GM18519 (cell line): ENCODE results near the gene CLECL1.
"Not testable (repeated sequence)": the region's sequence is repeated elsewhere in the genome, so short reads cannot be mapped to it uniquely, and the experiment has no call there.

Experiments used
- ATAC-seq: cut with Tn5 transposase; IDR thresholded peaks from one replicate; pipeline ENCODE4 v1.9.1; 2021; ENCODE audit warnings: mild to moderate bottlenecking, moderate library complexity; ENCODE audit not compliant: unreplicated experiment, low FRiP score

CLECL1 gene

DNA sequence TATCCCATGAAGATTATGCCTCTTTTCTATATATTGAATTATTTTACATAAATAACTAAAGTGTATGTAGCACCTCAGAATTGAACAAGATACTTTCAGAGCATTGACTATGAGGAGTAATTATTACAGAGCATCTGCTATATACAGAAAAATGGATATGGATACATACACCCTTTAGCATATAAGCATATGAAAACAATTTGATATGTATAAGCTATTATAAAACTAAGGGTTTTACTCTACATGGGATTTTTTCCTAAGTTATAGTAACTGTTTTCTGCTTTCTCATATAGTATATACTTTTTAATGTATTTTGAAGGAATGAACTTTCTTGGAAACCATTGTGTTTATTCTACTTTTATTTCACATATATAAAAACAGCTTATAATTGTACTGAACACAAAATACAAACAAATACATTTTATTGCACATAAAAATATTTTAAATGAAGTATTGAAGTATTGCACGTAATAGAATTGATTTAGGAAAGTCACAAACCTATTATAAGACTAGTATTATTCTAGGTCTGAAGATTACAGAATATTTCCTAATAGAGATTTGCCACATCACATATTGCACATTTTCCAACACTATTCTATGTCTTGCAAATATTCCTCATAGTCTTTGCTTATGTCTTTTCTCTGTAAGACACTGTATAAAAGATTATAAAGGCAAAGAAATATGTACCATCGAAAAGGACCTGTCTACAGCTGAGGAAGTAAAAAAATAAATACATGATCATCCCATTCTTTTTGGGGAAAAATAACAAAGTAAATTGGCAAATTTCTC, 19.4 kb upstream of the CLECL1 start:
- ATAC-seq: no peak

DNA sequence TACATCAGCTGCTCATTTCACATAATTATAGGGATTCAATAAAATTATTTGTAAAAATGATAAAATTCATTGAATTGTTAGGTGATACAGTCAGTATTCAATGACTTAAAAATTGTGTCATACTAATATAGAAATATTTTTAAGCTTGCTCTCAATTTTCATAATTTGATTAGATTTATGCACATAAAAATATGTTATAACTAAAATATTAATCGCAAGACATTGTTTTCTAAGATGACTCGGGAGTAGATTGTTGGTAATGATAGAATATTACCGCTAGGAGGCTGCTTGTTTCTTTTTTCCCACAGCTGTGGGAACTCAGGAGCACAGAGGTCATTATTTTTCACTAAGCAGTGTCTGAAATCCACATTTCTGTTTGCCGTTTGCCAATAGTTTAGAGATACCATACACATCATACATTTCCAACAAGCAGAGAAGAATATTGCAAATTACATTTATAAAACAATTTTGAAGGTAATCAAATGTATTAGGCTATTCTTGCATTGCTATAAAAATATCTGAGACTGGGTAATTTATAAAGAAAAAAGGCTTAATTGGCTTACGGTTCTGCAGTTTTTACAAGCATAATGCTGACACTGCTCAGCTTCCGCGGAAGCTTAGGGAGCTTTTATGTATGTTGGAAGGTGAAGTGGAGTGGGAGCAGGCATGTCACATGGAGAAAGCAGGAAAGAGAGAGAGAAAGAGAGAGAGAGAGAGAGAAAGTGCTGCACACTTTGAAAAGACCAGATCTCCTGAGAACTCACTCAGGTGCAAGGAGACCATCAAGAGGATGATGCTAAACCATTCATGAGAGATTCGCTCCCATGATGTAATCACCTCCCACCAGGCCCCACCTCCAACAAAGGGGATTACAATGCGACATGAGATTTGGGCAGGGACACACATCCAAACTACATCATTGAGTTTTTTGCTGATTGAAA, 18.6 kb upstream of the CLECL1 start:
- no peak for ATAC-seq

DNA sequence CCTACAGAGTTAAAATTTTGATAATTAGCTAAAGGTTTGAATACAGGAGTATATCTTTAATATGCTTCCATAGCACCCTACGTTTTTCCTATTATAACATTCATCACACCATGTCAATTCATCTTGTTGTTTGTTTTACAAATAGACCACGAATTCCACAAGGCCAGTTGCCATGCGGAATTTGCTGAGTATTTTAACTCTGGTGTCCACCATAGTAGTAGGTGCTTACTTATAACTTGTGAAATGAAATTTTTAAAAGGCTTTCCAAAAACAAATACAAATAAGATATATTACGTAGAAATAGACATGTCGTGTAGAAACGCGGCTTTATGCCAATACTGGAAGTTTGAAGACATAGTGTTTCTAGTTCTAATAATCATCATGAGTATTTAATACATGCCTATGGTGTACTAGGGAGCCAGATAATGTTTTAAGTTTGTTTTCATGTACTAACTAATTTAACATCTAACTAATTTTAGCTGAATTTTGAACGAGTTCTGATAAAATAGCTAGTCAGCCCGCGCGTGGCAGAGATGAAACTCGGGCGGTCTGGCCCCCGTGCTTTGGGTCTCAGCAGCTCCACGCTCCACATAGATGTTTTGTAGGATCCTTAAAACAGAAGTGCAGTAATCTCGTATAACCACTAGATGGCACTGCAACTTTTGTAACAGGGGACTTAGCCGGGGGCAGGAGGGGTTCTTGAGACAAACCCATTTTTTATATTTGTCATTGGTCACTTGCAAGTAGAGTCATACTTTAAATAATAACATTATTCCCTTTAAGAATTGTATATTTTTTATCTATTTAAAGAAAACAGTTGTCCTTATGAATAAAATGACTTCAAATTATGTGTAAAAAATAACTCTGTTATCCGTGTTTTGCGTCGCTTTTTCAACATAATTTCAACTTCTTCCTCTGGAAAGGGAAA, 17.6 kb upstream of the CLECL1 start:
- no peak for ATAC-seq

DNA sequence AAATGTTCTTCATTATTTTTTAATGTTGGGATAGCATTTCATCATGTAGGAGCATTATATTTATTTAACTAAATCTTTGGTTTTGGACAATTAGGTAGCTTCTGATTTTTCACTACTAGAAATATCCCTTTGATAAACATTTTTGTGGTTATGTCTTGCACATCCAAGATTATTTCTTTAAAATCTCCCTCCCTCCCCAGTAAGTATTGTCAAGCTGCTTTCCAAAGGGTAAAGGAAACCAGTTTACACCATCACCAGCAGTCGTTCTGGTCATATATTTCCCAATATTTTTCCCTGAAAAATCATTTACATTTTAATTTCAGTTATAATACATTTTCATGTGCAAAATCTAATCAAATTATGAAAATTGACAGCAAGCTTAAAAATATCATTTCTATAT, 16.7 kb upstream of the CLECL1 start:
- ATAC-seq: no peak

DNA sequence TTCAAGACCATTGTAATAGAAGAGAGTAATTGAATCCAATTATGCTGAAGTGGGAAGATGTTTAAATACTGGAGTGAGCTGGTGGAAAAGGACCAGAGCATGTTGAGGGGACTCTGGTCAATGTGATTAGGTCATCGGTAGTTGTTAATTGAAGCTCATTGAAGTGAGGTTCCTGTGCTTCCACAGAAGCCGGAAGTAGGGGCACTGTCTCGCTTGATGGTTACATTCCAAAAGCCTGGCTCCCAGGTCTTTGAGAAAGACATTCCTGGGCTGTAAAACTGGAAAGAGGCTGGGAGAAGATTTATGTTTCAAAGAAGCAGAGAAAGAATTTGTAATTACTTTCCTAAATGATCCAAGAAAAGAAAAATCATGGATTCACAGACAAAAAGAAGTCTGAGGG, 12.3 kb upstream of the CLECL1 start:
- ATAC-seq: no peak

DNA sequence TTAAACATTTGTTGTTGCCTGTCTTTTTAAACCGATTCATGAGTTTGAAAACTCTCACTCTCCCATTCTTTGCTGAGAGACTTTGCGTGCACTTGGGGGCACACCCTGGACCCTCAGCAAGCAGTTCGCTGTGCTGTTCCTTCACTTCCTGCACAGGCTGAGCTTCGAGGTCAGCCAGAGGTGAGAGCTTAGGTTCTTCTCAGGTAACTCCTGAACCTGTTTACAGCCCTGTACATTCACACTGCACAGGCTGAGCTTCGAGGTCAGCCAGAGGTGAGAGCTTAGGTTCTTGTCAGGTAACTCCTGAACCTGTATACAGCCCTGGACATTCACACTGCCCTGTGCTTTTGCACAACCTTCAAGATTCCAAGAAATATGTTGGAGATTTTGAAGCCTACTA, 9.8 kb upstream of the CLECL1 start:
- ATAC-seq: no peak

DNA sequence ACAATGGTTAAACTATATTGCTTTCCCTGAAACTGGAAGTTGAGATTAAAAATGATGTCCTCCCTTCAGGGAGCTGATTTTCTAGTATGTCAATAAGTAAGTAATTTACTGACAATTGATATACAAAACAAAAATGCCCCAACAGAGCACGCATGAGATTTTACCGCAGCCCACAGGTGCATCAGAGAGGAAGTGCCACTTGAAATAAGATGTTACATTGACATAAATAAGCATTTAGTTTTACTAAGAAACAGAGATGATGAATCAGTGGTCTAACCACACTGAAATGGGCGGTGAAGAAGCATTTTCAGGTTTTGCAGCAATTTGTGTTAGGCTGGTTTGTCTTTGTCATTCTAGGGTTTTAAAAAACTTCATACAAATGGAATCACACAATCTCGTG, 8.8 kb upstream of the CLECL1 start:
- peak; percentile 56 for ATAC-seq

DNA sequence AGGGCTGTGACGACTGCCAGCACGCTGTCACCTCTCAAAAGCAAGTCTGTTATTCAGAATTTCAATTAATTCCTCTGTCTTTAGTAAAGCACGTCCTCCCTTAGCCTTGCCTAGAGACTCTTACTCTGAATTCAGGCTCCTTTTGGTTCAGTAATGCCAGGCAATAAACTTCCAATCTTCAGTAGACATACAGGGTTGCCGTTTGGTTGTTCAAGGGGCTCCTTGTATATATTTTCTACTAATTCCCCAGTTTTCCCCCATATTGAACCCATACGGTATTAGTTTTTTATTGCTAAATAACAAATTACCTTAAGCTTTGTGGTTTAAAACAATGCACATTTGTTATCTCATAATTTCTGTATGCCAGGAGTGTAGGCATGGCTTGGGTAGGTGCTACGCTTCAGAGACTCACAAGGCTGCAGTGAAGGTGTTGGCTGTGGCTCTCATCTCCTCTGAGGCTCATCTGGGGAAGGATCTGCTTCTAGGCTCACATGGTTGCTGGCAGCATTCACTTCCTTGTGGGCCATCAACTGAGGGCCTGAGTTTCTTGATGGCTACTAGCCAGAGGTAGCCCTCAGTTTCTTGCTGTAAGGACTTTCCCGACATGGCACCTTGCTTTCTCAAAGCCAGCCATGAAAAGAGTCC, 7.3 kb upstream of the CLECL1 start:
- ATAC-seq: no peak

DNA sequence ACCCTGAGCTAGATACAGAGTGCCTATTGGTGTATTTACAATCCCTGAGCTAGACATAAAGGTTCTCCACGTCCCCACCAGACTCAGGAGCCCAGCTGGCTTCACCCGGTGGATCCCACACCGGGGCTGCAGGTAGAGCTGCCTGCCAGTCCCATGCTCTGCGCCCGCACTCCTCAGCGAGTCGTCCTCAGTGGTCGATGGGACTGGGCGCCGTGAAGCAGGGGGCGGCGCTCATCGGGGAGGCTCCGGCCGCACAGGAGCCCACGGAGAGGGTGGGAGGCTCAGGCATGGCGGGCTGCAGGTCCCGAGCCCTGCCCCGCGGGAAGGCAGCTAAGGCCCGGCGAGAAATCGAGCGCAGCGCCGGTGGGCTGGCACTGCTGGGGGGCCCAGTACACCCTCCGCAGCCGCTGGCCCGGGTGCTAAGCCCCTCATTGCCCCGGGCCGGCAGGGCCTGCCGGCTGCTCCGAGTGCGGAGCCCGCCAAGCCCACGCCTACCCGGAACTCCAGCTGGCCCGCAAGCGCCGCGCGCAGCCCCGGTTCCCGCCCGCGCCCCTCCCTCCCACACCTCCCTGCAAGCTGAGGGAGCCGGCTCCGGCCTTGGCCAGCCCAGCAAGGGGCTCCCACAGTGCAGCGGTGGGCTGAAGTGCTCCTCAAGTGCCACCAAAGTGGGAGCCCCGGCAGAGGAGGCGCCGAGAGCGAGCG, 6.7 kb upstream of the CLECL1 start:
- not testable (repeated sequence) for ATAC-seq

DNA sequence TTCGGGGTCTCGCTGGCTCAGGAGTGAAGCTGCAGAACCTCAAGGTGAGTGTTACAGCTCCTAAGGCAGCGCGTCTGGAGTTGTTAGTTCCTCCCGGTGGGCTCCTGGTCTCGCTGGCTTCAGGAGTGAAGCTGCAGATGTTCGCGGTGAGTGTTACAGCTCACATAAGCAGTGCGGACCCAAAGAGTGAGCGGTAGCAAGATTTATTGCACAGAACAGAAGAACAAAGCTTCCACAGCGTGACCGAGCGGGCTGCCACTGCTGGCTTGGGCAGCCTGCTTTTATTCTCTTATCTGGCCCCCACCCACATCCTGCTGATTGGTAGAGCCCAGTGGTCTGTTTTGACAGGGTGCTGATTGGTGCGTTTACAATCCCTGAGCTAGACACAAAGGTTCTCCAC, 6.0 kb upstream of the CLECL1 start:
- ATAC-seq: not testable (repeated sequence)

DNA sequence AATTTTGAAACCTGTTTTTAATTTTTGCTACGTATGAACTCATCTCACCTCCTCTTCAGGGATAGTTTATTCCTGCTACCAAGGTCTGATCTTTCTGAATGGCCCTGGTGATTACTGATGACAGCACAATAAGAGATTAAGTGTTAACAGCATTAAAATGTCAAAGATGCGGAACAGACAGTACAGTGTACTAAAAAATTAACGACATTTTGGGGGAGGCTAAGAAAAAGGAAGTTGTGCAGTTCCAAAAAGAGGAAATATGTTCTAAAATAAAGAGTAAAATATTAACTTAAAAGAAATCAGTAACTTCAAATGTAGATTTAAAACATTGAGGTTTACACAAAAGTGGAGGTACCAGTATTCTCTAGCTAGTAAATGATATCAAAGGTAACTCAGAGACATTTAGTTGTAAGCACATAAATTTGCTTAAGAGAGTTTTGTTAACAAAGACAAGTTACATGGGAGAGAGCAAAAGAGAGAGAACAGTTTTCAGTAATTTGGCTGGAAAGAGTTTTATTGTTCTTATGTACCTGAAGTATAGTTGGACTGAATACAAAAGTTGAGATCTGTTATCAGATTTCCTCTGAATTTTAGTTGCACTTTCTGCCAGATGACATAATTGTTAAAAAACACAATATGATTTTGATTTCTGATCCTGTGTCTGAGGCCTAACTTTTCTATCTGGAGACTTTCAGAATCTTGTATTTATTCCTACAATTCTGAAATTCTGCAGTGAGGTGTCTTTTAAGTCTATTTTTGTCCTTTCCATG, 4.2 kb upstream of the CLECL1 start:
- ATAC-seq: no peak

DNA sequence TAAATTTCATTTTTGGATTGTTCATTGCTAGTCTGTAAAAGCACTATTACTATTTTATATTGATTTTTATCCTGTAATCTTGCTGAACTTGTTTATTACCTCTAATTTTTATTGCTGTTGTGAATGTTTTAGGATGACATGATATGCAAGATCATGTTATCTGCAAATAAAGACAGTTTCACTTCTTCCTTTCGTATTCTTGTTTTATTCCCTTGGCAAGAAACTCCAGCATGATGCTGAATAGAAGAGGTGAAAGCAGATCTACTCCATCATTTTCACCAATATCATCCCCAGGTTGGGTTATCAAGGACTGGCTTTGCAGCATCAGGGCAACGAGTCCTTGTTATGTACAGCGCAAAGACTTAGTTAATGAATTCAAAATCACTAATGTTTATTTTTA, 2.7 kb upstream of the CLECL1 start:
- ATAC-seq: no peak

DNA sequence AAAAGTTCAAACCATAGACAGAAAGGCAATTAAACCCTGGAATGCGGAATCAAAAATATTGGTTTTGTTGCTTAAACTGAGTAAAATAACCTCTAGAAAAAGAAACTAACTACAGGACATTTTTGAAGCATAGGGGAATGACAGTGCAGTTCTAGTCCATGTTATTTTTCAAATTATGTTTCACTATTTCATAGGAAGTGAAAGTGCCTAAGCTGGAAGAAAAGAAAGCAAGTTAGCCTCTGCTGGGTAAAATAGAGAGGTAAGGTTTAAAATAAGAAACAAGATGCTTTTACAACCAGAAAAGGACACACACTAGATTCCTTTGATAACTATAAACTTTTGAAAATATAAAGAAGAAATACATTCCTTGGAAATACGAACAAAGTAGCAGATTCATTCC, 1.1 kb downstream of the CLECL1 start:
- no peak for ATAC-seq

DNA sequence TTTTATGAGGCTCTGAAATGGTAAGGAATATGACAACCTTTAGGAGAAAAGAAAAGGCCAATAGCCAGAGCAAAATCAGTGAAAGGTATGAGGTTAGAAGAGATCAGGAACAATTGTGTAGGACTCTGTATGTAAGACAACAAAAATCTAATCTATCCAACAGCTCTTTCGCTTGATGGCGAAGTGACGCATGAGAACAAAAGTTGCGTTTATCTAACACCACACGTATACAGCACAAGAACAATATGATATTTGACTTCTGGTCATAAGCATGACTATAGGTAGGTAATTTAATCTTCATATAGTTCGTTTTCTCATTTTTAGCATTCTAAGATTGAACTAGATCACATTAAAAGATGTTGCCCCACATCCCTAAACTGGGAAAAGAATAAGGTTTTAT, 1.5 kb downstream of the CLECL1 start:
- no peak for ATAC-seq

DNA sequence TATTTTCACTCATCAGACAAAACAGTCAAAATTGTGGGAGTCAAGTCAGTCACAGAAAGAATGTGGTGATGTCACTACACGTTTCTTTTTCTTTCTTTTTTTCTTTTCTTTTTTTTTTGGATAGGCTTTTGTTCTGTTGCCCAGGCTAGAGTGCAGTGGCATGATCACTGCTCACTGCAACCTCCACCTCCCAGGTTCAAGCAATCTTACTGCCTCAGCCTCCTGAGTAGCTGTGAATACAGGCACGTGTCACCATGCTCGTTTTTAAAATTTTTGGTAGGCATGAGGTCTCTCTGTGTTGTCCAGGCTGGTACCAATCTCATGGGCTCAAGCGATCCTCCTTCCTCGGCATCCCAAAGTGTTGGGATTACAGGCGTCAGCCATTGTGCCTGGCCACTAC, 2.3 kb downstream of the CLECL1 start:
- ATAC-seq: no peak

DNA sequence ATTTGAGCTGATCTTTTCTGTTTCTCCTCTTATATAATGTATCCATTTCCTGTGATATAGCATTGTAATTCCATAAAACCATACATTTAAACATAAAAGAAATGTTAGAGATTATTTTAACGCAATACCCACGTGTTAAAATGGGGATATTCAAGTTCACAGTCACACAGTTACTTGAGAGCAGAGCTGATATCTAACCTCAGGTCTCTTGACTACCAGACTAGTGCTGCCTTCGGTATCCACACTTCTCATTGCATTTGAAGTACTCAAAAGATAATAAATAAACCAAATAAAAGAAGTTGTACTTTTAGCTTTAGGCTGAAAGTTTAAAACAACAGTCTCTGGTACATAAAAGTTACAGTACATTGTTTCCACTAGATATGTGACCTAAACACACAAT, 2.9 kb downstream of the CLECL1 start:
- ATAC-seq: no peak

DNA sequence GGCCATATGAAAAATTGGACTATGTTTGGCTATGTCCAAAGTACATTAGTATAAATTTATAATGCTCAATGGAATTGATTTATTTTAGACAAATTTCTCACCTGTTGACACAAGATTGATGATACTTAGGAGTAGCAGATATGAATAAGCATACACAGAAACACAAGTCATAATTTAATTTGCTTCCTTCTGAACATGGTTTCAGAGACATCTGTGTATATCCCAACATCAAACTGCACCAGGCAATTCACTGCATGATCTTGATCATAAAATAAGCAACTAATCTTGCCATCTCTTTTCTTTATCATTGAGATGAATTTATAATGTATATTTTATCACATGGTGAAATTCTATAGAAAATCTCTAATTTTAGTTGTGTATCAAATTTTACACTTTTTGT, 3.8 kb downstream of the CLECL1 start:
- ATAC-seq: no peak

DNA sequence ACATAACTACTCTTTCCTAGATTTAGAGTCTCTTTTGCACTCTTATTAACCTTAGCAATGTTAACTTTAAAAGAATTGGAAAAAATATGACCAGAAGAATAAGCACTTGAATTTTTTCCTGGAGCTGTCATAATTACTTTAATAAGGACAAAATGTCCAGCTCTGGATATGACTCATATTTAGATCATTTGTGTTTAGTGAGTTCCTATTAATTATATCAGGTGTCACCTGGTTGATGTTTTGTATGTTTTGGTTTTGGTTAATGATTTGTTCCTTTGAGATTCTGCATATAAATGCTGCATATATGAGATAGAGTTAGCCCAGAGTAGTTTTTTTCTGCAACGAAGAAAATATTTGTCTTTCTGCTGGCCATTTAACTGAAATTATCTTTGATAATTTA, 5.1 kb downstream of the CLECL1 start:
- ATAC-seq: no peak
